22Rv1 (cell line): Measurements from ENCODE around the gene ATRNL1.

Source experiments
- H3K27ac ChIP-seq: fragments of 450-650 bp; 2 replicates; pipeline ENCODE4 v1.5.1; 2017
- ZFX ChIP-seq: fragments of 450-650 bp; IDR thresholded peaks from 2 replicates; pipeline ENCODE4 v1.6.1; 2017; ENCODE audit warnings: antibody characterized with exemption, borderline replicate concordance
- TF ChIP-seq, protein P1 (sequence below): fragments of 450-650 bp; IDR thresholded peaks from 2 replicates; pipeline ENCODE4 v1.5.1; 2017; ENCODE audit warnings: mild to moderate bottlenecking

The ATRNL1 gene

DNA sequence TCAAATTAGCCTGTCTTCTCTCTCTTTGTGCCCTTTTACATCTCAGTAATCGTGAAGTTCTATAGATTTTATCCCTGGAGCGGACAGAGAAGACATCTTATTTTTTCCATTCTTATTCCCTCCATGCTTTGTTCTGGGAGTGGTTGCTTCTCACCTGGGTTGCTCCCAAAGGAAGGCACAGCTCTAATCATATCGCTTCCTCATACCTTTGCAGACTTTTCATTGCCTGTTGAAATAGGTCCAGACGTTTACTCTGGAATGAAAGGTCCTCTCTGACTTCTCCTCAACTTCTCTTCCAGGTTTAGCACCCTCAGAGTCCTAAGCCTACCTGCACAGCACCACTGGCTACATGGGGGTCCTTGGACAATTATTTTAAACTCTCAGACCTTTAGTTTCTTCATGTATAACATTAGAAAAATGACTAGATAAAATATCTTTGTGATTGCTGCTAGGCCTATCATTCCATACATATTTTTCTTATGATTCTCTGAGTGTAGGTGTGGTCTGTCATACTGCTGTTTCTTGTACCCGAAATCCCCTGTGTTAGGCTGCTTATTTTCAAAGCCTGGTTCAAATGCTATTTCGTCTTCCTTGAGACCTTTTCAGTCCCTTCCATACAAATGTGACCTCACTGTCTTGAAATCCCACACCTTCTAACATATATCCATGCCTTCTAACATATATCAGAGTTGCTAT is 761.7 kb downstream of the ATRNL1 start:
- no peak overlapping the region for H3K27ac ChIP-seq
- TF ChIP-seq, protein P1, sequence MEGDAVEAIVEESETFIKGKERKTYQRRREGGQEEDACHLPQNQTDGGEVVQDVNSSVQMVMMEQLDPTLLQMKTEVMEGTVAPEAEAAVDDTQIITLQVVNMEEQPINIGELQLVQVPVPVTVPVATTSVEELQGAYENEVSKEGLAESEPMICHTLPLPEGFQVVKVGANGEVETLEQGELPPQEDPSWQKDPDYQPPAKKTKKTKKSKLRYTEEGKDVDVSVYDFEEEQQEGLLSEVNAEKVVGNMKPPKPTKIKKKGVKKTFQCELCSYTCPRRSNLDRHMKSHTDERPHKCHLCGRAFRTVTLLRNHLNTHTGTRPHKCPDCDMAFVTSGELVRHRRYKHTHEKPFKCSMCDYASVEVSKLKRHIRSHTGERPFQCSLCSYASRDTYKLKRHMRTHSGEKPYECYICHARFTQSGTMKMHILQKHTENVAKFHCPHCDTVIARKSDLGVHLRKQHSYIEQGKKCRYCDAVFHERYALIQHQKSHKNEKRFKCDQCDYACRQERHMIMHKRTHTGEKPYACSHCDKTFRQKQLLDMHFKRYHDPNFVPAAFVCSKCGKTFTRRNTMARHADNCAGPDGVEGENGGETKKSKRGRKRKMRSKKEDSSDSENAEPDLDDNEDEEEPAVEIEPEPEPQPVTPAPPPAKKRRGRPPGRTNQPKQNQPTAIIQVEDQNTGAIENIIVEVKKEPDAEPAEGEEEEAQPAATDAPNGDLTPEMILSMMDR = no peak
- TF ChIP-seq ZFX = no peak

DNA sequence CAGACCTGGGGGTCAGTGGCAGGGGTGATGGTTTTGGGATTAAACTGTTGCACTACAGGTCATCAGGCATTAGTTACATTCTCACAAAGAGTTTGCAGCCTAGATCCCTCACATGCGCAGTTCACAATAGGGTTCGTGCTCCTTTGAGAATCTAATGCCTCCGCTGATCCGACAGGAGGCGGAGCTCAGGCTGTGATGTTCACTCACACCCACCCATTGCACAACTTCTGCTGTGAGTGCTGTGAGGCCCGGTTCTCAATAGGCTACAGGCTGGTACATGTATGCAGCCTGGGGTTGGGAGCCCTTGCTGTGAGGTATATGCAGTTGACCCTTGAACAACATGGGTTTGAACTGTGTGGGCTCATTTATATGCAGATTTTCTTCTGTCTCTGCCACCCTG is 763.4 kb downstream of the ATRNL1 start:
- no peak for TF ChIP-seq ZFX
- TF ChIP-seq, protein P1 = no peak

DNA sequence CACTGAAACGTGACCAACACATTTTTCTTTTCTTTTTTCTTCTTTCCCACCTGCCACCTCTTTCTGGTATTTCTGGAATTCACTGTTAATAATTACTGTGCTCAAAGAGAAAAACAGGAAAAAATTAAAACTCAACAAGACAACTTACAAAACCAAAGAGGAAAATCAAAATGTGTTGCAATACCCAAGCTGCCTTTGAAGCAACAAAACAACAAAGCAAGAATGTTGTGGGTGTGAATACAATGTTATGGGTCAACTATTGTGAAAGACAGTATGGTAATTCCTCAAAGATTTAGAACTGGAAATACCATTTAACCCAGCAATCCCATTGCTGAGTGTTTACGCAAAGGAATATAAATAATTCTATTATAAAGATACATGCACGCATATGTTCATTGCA is 764.7 kb downstream of the ATRNL1 start:
- TF ChIP-seq ZFX = no peak
- TF ChIP-seq, protein P1 = no peak
- no peak overlapping the region for H3K27ac ChIP-seq

More for the DNA sequence above, 763.4 kb downstream of the ATRNL1 start:
- H3K27ac ChIP-seq = no peak overlapping the region

DNA sequence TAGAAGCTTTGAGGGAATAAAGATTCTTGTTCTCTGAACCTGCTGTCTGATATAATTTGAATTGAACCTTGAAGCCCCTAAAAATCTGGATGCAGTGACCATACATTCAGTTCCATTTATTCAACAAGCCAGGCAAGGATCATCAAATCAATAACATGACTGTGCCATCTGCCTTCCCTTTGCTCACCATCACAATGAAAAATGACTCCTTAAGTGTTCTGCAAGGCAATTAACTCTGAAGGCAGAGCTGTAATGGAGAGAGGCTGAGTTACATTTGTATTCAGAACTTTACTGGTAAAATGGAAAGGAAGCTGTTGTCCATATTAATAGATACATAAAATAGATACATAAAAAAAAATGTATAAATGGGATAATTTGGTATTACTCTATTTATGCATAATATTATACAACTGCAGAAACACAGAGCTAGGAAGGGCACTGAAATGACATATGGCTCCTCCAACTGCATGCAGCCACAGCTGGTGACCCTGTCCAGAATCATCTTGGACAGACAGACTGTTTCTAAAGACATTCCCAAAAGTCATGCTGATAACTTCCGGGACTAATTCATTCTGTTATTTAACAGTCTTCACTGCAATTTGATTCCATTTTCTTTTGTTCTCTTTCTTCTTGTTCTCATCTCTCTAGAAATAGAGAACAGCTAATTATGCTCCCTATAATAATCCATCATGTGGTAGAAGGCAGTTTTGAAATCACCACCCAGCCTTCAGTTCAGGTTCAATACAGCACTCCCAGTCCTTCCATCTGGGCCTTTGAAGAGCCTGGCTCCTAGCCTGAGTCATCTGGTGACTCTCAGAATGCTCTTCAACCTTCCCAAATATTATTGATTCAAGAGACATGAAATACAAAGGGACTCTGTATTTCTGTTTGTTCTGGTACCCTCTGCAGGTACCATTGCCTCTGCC is 767.3 kb downstream of the ATRNL1 start:
- TF ChIP-seq, protein P1 = no peak
- TF ChIP-seq ZFX = no peak
- no peak overlapping the region for H3K27ac ChIP-seq

DNA sequence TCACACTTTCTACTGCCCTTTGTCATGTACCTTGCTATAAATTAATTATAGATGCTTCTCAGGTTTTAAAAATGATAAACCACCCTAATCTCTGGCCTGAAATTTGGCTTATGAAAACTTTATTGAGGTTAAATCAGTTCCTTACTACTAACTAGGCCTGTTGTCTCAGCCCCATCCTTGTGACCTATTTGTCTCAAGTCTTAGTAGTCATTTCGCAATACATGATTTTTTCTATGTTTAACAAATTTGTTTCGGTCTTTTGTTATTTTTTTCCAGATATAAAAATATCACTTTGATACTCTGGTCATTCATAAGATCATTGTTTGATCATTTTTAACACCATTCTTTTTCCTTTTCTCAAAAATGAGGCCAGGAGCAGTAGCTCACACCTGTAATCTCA is 768.3 kb downstream of the ATRNL1 start:
- no peak overlapping the region for H3K27ac ChIP-seq
- TF ChIP-seq, protein P1 = no peak
- no peak for TF ChIP-seq ZFX

DNA sequence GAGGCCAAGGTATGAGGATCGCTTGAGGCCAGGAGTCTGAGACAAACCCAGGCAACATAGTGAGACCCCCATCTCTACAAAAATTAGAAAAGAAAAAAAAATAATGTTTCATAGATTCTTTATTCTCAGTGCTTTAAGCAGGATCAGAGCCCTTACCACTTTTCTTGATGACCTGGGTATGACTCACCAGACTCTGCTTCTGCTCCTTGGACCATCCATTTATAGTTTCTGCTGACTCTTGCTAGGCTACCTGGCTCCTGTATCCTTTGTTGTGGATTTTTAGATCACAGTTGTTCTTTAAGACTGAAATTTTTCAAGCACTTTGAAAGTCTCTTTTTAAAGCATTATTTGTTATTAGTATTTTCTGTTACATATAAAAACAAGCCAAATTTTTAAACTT is 768.7 kb downstream of the ATRNL1 start:
- TF ChIP-seq ZFX = no peak
- TF ChIP-seq, protein P1 = no peak
- no peak overlapping the region for H3K27ac ChIP-seq

DNA sequence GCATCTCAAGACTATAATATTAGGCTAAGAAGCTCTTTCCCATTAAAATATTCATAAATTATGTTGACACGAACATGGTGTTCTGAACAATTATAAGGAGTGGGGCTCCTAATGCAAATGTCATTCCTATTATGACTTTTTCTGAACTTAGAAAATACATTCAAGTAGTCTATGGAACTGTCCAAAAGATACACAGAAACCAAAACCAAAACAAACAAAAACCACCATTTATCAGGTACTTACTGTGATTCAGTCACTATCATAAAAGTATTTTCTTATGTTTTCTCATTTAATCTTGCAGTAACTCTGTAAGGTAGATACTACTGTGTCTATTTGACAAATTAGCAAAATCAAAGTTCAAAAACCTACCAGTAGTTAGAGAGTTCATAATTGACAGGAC is 773.0 kb downstream of the ATRNL1 start:
- H3K27ac ChIP-seq = no peak overlapping the region
- TF ChIP-seq ZFX = no peak
- TF ChIP-seq, protein P1 = no peak
